AG10803 (cell line): ENCODE data around the gene CDK12.
"Not testable (repeated sequence)": the region's sequence is repeated elsewhere in the genome, so short reads cannot be mapped to it uniquely, and the experiment has no call there.

ENCODE experiments used
- DNase-seq: peaks from one replicate; pipeline ENCODE4 v3.0.0; 2010; ENCODE audit warnings: low read depth
- H3K4me3 ChIP-seq: 2 replicates; pipeline ENCODE4 v1.5.1; 2011; ENCODE audit warnings: mild to moderate bottlenecking, low read length, control low read depth
- CTCF ChIP-seq: conservative IDR thresholded peaks from 2 replicates; pipeline ENCODE4 v1.5.1; 2011; ENCODE audit warnings: mild to moderate bottlenecking, low read length, control low read depth, inconsistent platforms

CDK12 gene

GRCh38 chr17:39450847-39451581, 10.3 kb upstream of the CDK12 start, which contains the start of gene MED1:
Gene MED1, minus strand, starts transcription at chr17:39451263. Its CDS starts 201 bp downstream, at chr17:39451062.
- peak; percentile 98 for DNase-seq
- TF ChIP-seq CTCF: no peak
- H3K4me3 ChIP-seq: peak within 1 kb of the TSS; percentile 97

- no peak for DNase-seq
- no peak for TF ChIP-seq CTCF
- H3K4me3 ChIP-seq: no peak overlapping the region
Measured at GRCh38 chr17:39455919-39456318, 5.4 kb upstream of the CDK12 start.

- TF ChIP-seq CTCF: no peak
- H3K4me3 ChIP-seq: peak overlapping the region; percentile 79
- no peak for DNase-seq
Measured at GRCh38 chr17:39461926-39462569, 762 bp downstream of the CDK12 start.

GRCh38 chr17:39462631-39463375, 1.5 kb downstream of the CDK12 start:
- H3K4me3 ChIP-seq: peak overlapping the region; percentile 79
- no peak for DNase-seq
- TF ChIP-seq CTCF: no peak

GRCh38 chr17:39464639-39465181, 3.4 kb downstream of the CDK12 start:
- DNase-seq: not testable (repeated sequence)
- H3K4me3 ChIP-seq: peak overlapping the region; percentile 79

GRCh38 chr17:39468610-39469009, 7.3 kb downstream of the CDK12 start:
- not testable (repeated sequence) for DNase-seq, H3K4me3 ChIP-seq

- no peak overlapping the region for H3K4me3 ChIP-seq
- no peak for TF ChIP-seq CTCF
- DNase-seq: no peak
Measured at GRCh38 chr17:39473310-39473709, 12.0 kb downstream of the CDK12 start.

- H3K4me3 ChIP-seq, DNase-seq: not testable (repeated sequence)
Measured at GRCh38 chr17:39479631-39480030, 18.3 kb downstream of the CDK12 start.
